Ecto neural progenitor cell (in vitro differentiated cells): ENCODE data around the gene TPRX1.
"Not testable (repeated sequence)": the region's sequence is repeated elsewhere in the genome, so short reads cannot be mapped to it uniquely, and the experiment has no call there.

Experiments used
- DNase-seq: peaks from one replicate; pipeline ENCODE4 v3.0.0-alpha.2; 2018; ENCODE audit warnings: low spot score

Gene TPRX1, protein sequence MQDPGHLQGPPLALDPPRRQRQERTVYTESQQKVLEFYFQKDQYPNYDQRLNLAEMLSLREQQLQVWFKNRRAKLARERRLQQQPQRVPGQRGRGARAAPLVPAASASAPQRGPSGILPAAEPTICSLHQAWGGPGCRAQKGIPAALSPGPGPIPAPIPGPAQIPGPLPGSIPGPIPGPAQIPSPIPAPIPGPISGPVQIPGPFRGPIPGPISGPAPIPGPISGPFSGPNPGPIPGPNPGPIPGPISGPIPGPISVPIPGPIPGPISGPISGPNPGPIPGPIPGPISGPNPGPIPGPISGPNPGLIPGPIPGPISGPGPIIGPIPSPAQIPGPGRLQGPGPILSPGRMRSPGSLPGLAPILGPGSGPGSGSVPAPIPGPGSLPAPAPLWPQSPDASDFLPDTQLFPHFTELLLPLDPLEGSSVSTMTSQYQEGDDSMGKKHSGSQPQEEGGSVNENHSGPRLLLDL

DNA sequence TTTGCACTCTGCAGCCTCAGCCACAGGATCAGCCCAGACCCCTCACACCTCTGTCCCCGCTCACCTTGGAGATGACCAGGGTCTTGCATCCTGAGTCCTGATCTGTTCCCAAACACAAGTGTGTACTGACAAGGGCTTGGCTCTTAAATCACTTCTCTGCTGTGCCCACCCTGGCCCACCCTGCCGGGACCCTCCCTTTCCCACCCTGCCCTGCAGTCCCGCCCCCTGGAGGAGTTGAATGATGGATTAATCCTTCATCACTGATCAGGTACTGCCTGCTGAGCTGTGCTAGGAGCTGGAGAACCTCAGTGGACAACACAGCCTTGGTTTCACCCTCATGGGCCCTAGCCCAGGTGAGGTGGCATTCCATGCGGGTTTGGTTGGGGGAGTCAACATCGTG lies at the start of gene TPRX1:
Gene TPRX1 (minus strand): TSS at position 101 of the 400 bp plus-strand sequence. CDS start 12 bp downstream, at position 89.
- not testable (repeated sequence) for DNase-seq

DNA sequence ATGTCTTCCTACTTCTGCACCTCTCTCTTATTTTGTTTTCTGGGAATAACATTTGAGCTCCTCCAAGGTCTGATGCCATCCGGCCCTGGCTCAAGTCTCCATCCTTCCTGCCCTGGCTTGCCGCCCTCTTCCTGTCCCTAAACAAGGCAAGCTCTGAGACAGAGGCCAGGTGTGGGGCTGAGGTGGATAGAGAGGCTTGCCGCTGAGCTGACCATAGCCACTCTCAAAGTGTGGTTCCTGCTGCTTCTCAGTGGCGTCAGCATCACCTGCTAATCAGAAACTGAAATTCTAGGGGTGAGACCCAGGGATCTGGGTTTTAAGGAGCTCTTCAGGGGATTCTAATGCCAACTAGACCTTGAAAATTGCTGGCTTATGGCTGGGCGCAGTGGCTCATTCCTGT lies 48.7 kb upstream of the TPRX1 start:
- DNase-seq: no peak

DNA sequence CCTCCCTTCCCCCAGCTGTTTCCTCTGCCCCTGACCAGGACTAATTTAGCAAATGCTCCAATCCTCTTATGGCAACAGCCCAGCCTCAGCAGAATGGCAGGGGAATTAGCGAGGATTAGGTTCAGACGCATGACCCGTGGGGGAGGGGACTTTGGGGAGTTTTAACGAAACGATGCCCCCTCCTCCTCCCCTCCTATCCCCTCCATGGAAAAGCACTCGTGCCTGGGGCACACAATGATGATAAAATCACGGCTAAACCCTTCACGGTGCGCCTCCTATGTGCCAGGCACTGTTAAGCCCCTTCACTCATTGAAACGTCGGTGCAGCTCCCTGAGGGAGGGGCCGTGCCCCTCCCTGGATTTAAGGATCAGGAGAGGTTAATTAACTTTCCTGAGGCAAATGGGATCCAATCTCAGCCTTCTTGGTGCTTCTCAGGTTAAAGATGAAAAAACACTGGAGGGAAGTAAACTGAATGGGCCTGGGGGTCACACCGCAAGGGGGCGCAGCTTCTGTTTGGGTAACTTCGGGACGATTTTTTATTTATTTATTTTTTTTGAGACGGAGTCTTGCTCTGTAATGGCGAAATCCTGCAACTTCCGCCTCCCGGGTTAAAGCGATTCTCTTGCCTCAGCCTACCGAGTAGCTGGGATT lies 44.6 kb upstream of the TPRX1 start:
- DNase-seq: peak; percentile 89

DNA sequence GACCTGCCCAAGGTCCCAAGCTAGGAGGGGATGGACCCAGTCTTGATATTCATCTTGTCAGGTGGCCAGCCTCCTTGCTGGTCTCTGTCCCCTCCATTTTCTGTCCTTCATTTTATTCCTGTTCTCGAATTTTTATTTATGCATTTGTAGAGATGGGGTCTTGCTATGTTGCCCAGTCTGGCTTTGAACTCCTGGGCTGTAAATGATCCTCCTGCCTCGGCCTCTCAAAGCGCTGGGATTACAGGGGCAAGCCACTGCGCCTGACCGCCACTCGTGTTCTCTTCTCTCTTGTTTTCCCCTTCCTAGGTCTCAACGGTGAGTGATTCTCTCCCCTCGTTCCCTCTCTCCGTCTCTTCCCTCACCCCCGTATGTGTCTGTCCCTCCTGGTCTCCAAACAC lies 44.1 kb upstream of the TPRX1 start:
- no peak for DNase-seq

DNA sequence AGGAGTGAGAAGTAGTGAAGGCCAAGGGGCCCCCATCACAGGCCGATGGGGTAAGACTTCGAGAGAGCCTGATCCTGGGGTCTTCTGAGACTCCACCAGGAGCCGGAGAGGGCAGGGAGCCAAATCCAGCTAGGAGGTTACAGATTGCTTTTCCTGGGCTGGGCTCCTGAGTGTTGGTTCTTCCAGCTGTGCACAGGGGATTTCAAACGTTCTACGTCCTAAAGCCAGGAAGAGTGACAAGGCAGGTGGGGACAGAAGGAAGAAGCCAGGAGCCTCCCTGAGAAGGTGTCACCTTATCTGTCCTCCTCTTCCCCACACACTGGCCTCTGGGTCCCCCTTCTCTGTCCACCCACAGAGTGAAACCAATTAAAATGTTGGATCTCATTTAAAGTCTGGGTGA lies 38.6 kb upstream of the TPRX1 start:
- no peak for DNase-seq

DNA sequence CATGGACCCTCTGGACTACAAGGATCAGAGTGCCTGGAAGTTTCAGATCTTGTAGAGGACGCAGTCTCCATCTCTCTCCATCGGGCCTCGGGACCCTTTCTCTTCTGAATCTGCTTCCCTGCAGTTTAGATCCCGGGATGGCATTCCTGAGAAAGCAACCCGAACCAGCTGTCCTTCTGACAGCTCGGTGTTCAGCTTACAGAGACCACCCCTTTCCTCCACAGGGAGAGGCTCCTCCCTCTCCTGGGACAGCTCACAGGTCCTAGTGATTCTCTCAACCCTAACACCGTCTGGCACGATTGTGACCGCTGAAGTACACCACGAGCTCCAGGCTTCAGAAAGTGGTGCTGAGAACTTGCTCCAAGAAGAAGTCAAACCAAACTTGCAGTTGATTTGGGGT lies 35.6 kb upstream of the TPRX1 start:
- peak; percentile 66 for DNase-seq

DNA sequence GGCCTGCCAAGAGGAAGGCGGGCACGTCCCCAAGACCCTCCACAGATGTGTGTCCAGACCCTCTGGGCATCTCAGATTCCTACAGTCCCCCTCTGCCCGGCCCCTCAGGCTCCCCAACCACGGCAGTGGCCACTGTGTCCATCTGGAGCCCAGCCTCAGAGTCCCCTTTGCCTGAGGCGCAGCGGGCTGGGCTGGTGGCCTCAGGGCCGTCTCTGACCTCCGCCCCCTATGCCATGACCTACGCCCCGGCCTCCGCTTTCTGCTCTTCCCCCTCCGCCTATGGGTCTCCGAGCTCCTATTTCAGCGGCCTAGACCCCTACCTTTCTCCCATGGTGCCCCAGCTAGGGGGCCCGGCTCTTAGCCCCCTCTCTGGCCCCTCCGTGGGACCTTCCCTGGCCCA lies 35.1 kb upstream of the TPRX1 start:
- peak; percentile 76 for DNase-seq

DNA sequence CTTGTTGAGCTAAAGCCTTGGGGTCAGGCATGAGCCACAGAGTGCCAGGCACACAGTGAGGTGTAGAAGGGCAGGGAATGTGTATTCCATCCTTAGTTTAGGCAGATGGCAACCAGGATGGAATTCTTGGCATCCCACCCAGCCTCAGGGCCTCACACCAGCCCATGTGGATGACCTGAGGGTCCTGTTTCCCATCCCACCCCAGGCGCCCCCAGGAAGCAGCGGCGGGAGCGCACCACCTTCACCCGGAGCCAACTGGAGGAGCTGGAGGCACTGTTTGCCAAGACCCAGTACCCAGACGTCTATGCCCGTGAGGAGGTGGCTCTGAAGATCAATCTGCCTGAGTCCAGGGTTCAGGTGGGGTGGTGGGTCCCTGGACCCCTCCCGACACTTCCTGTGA lies 31.7 kb upstream of the TPRX1 start:
- no peak for DNase-seq

DNA sequence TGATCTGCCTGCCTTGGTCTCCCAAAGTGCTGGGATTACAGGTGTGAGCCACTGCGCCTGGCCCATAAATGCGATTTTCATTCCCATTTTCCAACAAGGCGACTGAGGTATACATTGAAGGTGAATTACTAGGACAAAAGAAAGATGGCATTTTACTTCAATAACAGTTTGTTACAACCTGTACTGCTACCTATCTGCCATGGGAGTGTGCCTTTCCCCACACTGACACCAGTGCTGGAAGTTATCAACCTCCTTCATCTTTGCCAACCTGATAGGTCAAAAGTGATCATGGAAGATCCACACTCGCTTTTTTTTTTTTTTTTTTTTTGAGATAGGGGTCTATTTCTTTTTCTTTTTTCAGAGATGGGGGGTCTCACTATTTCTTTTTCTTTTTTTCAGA lies 28.4 kb upstream of the TPRX1 start:
- DNase-seq: no peak

DNA sequence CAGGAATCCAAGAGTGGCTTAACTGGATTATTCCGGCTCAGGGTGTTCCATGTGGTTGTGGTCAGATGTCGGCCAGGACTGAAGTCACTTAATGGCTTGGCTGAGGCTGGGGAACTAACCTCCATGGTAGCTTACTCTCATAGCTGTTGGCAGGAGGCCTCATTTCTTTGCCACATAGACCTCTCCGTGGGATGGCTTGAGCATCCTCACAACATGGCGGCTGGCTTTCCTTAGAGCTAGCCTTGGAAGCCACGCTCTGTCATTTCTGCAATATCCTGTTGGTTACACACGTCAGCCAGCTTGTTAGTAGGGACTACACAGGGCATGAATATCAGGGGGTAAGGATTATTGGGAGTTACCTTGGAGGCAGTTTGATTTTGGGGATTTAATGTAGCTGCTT lies 22.4 kb upstream of the TPRX1 start:
- no peak for DNase-seq

DNA sequence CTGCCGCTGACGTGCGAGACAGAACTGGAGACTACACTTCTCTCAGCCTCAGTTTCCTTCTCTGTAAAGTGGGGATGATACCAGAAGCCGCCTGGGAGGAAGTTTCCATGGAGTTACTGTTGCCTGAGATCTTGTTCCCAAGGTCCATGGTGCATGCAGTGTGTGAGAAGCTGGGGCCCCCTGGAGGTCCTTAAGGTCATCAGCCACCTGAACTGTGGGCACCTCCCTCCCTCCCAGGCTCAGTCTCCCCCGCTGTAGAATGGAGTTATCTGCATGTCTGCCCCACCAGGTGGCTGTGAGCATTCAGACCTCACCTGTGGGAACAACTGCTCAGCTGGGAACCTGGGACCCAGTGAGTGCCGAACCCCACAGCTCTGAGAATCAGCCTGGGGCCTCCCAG lies 20.0 kb upstream of the TPRX1 start:
- no peak for DNase-seq

DNA sequence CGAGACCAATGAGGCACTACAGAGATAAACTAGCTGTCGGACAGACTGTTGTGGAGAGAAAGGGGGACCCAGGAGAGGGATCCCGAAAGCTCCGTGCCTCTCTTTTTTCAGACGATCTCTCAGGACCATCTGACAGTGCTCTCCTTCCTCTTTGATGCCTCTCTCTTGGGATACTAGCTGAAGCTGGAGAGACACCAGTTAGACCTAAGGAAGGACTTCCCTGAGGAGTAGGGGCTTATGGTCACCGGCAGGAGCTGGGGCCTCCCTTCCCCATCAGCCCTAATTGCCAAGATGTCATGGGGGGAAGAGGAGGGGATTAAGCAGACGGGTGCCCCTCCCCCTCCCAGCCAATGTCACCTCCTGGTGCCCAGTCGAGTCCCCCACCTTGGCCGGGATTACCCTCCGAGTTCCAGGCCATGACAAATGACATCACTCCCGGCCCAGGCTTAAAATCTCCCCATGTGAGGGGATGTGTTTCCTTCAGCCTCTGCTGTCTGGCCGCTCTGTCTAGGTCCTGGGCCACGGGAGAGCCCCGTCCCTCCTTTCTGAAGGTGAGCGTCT lies 17.2 kb upstream of the TPRX1 start, which contains the start of gene CRX:
Gene CRX (plus strand): TSS at position 478 of the 561 bp plus-strand sequence. CDS start 12,507 bp downstream, outside the sequence.
- no peak for DNase-seq

DNA sequence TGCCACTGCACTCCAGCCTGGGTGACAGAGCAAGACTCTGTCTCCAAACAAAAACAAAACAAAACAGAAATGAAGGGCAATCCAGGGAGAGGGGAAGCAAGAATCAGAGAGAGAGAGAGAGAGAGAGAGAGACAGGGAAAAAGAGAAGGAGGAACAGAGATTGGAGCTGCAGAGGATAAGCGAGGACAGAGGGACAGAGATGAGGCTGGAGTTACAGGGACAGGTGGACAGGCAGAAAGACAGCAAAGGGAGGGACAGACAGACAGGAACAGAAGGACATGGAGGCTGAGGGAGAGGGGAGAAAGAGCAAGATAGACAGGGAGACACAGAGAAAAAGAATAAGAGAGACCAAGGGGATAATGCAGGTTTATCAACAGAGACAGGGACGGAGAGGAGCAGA lies 16.1 kb upstream of the TPRX1 start:
- no peak for DNase-seq

DNA sequence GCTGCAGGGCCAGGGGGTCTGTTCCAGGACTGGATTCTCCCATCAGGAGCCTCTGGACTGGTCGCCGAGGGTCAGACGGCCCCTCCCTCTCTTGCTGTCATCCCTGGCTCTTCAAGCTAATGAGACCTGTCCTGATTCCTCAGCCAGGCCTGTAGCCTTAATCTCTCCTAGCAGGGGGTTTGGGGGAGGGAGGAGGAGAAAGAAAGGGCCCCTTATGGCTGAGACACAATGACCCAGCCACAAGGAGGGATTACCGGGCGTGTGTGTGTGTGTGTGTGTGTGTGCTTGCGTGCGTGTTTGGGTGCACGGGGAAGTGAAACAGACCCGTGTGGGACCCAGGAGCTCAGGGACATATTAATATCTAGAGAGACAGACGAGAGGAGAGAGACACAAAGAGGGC lies 15.5 kb upstream of the TPRX1 start:
- DNase-seq: peak; percentile 84

DNA sequence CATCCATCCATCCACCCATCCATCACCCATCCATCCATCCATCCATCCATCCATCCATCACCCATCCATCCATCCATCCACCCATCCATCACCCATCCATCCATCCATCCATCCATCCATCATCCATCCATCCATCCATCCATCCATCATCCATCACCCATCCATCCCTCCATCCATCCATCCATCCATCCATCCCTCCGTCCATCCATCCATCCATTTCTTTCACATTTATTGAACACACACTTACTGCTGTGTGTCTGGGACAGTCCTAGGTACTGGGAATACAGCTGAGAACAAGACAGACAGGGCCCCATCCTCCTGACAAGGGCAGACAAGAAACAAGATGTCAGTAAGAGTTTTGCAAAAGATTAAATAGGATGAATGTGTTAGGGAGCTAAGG lies 13.9 kb upstream of the TPRX1 start:
- DNase-seq: not testable (repeated sequence)

DNA sequence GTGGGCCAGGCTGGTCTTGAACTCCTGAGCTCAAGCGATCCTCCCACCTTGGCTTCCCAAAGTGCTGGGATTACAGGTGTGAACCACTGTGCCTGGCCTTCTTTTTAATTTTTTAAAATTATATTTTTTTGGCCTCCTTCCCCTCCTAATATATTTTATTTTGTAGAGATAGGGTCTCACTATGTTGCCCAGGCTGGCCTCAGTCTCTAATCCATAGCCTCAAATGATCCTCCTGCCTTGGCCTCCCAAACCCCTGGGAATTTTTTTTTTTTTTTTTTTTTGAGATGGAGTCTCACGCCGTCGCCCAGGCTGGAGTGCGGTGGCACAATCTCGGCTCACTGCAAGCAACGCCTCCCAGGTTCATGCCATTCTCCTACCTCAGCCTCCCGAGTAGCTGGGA lies 11.9 kb upstream of the TPRX1 start:
- not testable (repeated sequence) for DNase-seq

DNA sequence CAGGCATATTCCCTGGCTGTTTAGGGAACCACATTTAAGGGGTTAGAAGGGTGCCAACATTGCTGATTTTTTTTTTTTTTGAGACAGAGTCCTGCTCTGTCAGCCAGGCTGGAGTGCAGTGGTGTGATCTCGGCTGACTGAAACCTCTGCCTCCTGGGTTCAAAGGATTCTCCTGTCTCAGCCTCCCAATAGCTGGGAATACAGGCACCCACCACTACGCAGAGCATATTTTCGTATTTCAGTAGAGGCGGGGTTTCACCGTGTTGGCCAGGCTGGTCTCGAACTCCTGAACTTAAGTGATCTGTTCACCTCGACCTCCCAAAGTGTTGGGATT lies 9.6 kb upstream of the TPRX1 start:
- no peak for DNase-seq

DNA sequence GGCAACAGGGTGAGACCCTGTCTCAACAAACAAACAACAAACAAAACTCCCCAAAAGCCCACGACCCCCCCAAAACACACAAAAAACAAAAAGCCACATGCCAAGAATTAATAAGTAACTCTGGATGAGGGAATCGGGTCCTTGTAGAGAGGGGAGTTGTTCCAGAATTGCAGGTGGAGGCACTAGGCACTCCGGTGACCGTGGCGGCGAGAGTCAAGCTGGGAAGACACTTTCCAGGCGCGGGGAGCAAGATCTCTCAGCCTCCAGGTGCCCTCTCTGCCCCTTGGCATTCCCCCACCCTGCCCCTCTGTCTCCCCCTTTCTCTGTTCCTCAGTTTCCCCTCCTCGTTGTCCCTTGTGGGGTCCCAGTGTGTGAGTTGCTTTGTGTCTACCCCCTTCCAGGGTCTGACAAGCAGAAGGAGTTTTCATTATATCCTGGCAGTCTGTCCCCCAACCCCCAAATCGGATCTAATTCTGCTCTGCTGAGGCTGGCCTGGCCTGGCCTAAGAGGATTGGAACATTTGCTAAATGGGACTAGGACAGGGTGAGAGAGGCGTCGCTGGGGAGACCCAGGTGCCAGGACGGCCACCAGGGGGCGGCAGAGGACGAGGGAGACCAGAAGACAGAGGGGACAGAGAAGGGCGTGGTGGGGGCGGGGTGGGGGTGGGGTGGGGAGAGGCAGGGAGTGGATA lies 9.1 kb upstream of the TPRX1 start:
- DNase-seq: peak; percentile 95

DNA sequence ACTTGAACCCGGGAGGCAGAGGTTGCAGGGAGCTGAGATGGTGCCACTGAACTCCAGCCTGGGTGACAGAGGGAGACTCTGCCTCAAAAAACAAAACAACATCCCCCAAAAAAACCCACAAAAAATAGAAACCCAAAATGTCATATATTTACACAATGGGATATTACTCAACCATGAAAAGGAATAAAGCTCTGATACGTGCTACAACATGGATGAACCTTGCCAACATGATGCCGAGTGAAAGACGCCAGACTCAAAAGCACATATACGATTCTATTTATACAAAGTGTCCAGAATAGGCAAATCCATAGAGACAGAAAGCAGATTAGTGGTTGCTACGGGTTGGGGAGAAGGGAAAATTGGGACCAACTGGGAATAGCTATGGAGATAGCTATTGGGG lies 2.1 kb upstream of the TPRX1 start:
- no peak for DNase-seq

DNA sequence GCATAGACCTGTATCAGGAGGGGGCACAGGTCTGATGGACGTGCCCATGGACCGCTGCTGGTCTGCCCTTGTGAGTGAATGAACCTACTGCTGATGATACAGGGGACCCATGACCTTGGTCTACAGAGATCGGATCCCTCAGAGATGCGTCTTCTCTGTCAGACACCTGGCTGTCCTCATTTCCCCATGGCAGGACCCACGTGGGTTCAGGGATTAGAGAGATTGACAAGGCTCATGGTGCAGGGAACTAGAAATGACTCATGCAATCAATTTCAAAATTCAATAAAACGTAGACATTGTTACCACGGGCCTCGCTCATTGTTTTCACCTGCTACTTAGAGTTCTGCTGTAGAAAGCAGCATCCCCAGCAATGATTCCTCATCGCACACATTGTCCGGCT lies 962 bp upstream of the TPRX1 start:
- no peak for DNase-seq

DNA sequence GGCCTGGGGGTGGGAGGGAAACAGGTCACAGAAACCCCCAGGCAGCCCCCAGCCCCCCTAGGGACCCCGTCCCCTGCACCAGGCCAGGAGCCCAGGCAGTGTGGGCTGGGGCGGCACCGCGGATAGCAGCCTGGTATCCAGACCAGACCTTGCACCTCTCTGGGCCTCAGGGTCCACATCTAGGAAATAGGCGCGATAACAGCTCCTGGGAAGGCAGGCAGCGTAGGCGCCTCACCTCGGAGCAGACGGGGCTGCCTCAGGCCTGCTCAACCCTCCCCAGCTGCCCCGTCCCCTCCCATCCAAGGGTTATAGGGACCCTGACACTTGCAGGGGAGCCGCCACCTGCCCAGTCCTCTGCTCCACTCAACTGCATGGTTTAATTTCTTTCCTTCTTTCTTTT lies 680 bp downstream of the TPRX1 start:
- not testable (repeated sequence) for DNase-seq

DNA sequence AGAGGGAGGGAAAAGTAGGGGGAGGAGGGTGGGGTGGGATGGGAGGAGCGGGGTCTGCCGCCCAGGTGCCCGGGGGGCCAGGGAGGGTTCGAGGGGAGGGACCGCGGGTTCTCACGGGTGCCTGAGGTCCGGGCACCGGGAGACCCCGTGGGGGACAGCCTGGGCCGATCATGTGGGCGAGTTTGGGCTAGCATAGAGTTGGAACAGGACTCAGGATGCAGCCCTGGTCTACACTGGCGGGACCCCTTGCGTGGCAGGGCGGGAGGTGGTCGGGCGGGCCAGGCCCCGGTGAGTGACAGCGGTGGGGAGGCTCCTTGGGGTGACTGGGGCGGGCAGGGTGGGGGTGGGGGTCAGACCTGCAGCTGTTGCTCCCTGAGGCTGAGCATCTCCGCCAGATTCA lies 1.2 kb downstream of the TPRX1 start:
- not testable (repeated sequence) for DNase-seq
